ENCODE results near the gene QSOX1.

GRCh38 chr1:180112984-180113647, 41.6 kb upstream of the QSOX1 start:
- no peak for TF ChIP-seq TAF1 (IDR thresholded peaks at IDR 0.05; ENCODE audit: low read depth, low read length)
- no peak for TF ChIP-seq POLR2AphosphoS5 (IDR thresholded peaks at IDR 0.05; ENCODE audit: low read depth, low read length)
- no peak for TF ChIP-seq POLR2A (IDR thresholded peaks at IDR 0.05; ENCODE audit: low read depth, low read length)
- TF ChIP-seq SPI1 (IDR thresholded peaks at IDR 0.05; ENCODE audit: low read depth, low read length): no peak
- no peak for TF ChIP-seq PAX5 (IDR thresholded peaks at IDR 0.05; ENCODE audit: insufficient read depth, low read length, severe bottlenecking)
- TF ChIP-seq POU2F2 (IDR thresholded peaks at IDR 0.05; ENCODE audit: low read depth, low read length): no peak
